22Rv1 (cell line): ENCODE data around the gene OR10A5.
"Not testable (repeated sequence)": the region's sequence is repeated elsewhere in the genome, so short reads cannot be mapped to it uniquely, and the experiment has no call there.

Experiments used
- H3K27ac ChIP-seq: fragments of 450-650 bp; 2 replicates; pipeline ENCODE4 v1.5.1; 2017
- CTCF ChIP-seq: fragments of 450-650 bp; IDR thresholded peaks from 2 replicates; pipeline ENCODE4 v1.5.1; 2017; ENCODE audit warnings: mild to moderate bottlenecking
- ZFX ChIP-seq: fragments of 450-650 bp; IDR thresholded peaks from 2 replicates; pipeline ENCODE4 v1.6.1; 2017; ENCODE audit warnings: antibody characterized with exemption, borderline replicate concordance

OR10A5 gene

GRCh38 chr11:6845383-6845782 is at the start of gene OR10A5:
Gene OR10A5, plus strand, starts transcription at chr11:6845683. Its CDS starts 0 bp downstream, at chr11:6845683.
- no peak for TF ChIP-seq CTCF
- TF ChIP-seq ZFX = no peak

GRCh38 chr11:6799402-6799801 is 46.1 kb upstream of the OR10A5 start, which contains the start of gene OR6A2:
Gene OR6A2, minus strand, starts transcription at chr11:6799689. Its CDS starts 3,981 bp downstream, at chr11:6795708.
- TF ChIP-seq CTCF (no peak), ZFX (no peak)

More at GRCh38 chr11:6845383-6845782, at the start of gene OR10A5:
- no peak within 1 kb of the TSS for H3K27ac ChIP-seq

GRCh38 chr11:6801075-6801474 is 44.4 kb upstream of the OR10A5 start:
- H3K27ac ChIP-seq = not testable (repeated sequence)

More at GRCh38 chr11:6799402-6799801, 46.1 kb upstream of the OR10A5 start, which contains the start of gene OR6A2:
- H3K27ac ChIP-seq = no peak within 1 kb of the TSS

GRCh38 chr11:6812390-6813005 is 33.0 kb upstream of the OR10A5 start:
- TF ChIP-seq ZFX (no peak), CTCF (peak; percentile 97)
- H3K27ac ChIP-seq = no peak overlapping the region

GRCh38 chr11:6813656-6814055 is 31.8 kb upstream of the OR10A5 start:
- no peak overlapping the region for H3K27ac ChIP-seq
- no peak for TF ChIP-seq CTCF
- TF ChIP-seq ZFX = no peak

- TF ChIP-seq ZFX = no peak
- TF ChIP-seq CTCF = no peak
Observed at GRCh38 chr11:6817694-6818093, 27.8 kb upstream of the OR10A5 start.

GRCh38 chr11:6818967-6819366 is 26.5 kb upstream of the OR10A5 start:
- TF ChIP-seq CTCF = no peak
- no peak for TF ChIP-seq ZFX
- H3K27ac ChIP-seq = no peak overlapping the region

More at GRCh38 chr11:6817694-6818093, 27.8 kb upstream of the OR10A5 start:
- no peak overlapping the region for H3K27ac ChIP-seq
